Trophoblast cell (in vitro differentiated cells and primary cell): ENCODE results near the gene ASB11.

ENCODE experiments used
- DNase-seq, 2 donors: peaks; one replicate each; pipeline ENCODE4 v3.0.0-alpha.2; 2016
- H2AFZ ChIP-seq: 2 replicates; pipeline ENCODE4 v1.6.1; 2013; ENCODE audit warnings: low read length, moderate library complexity, mild to moderate bottlenecking; ENCODE audit not compliant: insufficient read depth, poor library complexity
- H2AK5ac ChIP-seq: 2 replicates; pipeline ENCODE4 v1.6.1; 2013; ENCODE audit warnings: mild to moderate bottlenecking, low read length
- H2BK120ac ChIP-seq: 2 replicates; pipeline ENCODE4 v1.6.1; 2013; ENCODE audit warnings: low read length, mild to moderate bottlenecking, moderate library complexity; ENCODE audit not compliant: insufficient read depth, poor library complexity
- H2BK12ac ChIP-seq: 2 replicates; pipeline ENCODE4 v1.6.1; 2013; ENCODE audit warnings: mild to moderate bottlenecking, low read length, moderate library complexity
- H2BK5ac ChIP-seq: 2 replicates; pipeline ENCODE4 v1.6.1; 2013; ENCODE audit warnings: low read length, low read depth, moderate library complexity, mild to moderate bottlenecking; ENCODE audit not compliant: poor library complexity
- H3K14ac ChIP-seq: 2 replicates; pipeline ENCODE4 v1.6.1; 2013; ENCODE audit warnings: mild to moderate bottlenecking, low read length
- H3K18ac ChIP-seq: 2 replicates; pipeline ENCODE4 v1.6.1; 2013; ENCODE audit warnings: mild to moderate bottlenecking, low read length
- H3K23ac ChIP-seq: 2 replicates; pipeline ENCODE4 v1.6.1; 2013; ENCODE audit warnings: low read length
- H3K27ac ChIP-seq: 2 replicates; pipeline ENCODE4 v1.5.1; 2013; ENCODE audit warnings: low read depth, mild to moderate bottlenecking, inconsistent platforms, low read length, moderate library complexity
- H3K27me3 ChIP-seq: 2 replicates; pipeline ENCODE4 v1.6.1; 2013; ENCODE audit warnings: inconsistent platforms, mild to moderate bottlenecking, low read length, moderate library complexity; ENCODE audit not compliant: insufficient read depth
- H3K36me3 ChIP-seq, 2 experiments: 1 replicate in 1 of 2; 2 replicates in 1 of 2; pipeline ENCODE4 v1.6.1; 2013; ENCODE audit warnings: low read length in 2 of 2, mild to moderate bottlenecking in 2 of 2, moderate library complexity in 1 of 2; ENCODE audit not compliant: insufficient read depth in 2 of 2, control insufficient read depth in 1 of 2
- H3K4ac ChIP-seq: 2 replicates; pipeline ENCODE4 v1.6.1; 2013; ENCODE audit warnings: low read depth, mild to moderate bottlenecking, low read length, moderate library complexity
- H3K4me1 ChIP-seq, 2 experiments: 1 replicate in 1 of 2; 2 replicates in 1 of 2; pipeline ENCODE4 v1.6.1; 2013; ENCODE audit warnings: low read length in 2 of 2, mild to moderate bottlenecking in 2 of 2, moderate library complexity in 1 of 2; ENCODE audit not compliant: insufficient read depth in 2 of 2, control insufficient read depth in 1 of 2
- H3K4me2 ChIP-seq: 2 replicates; pipeline ENCODE4 v1.6.1; 2013; ENCODE audit warnings: inconsistent platforms, mild to moderate bottlenecking, low read length, moderate library complexity
- H3K4me3 ChIP-seq: 2 replicates; pipeline ENCODE4 v1.5.1; 2013; ENCODE audit warnings: mild to moderate bottlenecking, low read depth, low read length, inconsistent platforms
- H3K79me1 ChIP-seq: one replicate; pipeline ENCODE4 v1.6.1; 2013; ENCODE audit warnings: low read length
- H3K79me2 ChIP-seq: 2 replicates; pipeline ENCODE4 v1.6.1; 2013; ENCODE audit warnings: low read length, mild to moderate bottlenecking; ENCODE audit not compliant: control insufficient read depth, insufficient read depth, poor library complexity
- H3K9ac ChIP-seq: 2 replicates; pipeline ENCODE4 v1.6.1; 2013; ENCODE audit warnings: mild to moderate bottlenecking, low read length
- H3K9me3 ChIP-seq: 2 replicates; pipeline ENCODE4 v1.6.1; 2013; ENCODE audit warnings: low read depth, mild to moderate bottlenecking, control low read depth, inconsistent platforms, low read length; ENCODE audit not compliant: insufficient read depth
- H4K12ac ChIP-seq: 2 replicates; pipeline ENCODE4 v1.6.1; 2013; ENCODE audit warnings: low read depth, mild to moderate bottlenecking, low read length, moderate library complexity
- H4K8ac ChIP-seq: 2 replicates; pipeline ENCODE4 v1.6.1; 2013; ENCODE audit warnings: low read depth, mild to moderate bottlenecking, low read length, moderate library complexity
- H4K91ac ChIP-seq: one replicate; pipeline ENCODE4 v1.6.1; 2013; ENCODE audit warnings: low read depth, mild to moderate bottlenecking, low read length, moderate library complexity
- whole genome bisulfite sequencing: extraction: QIAGEN DNeasy Blood & Tissue Kit; methylation state at CpG from one replicate; pipeline ENCODE4 v1.1.7; 2013; ENCODE audit warnings: missing lambda C conversion rate; ENCODE audit not compliant: insufficient read length, insufficient coverage; ENCODE audit errors: extremely low coverage; 5-methylcytosine and 5-hydroxymethylcytosine counted together

ASB11 gene

GRCh38 chrX:15322072-15322471 is 6.6 kb upstream of the ASB11 start:
- peaks cover 2 to 4% of the 10 kb centered on the region in 2 experiments for H3K36me3 ChIP-seq
- H3K27ac ChIP-seq: no peak overlapping the region
- no peaks in the 10 kb centered on the region for H3K27me3 ChIP-seq
- no peaks in the 10 kb centered on the region for H3K4me1 ChIP-seq
- H4K91ac ChIP-seq: no peak overlapping the region
- no peak overlapping the region for H2AFZ ChIP-seq
- H3K4me2 ChIP-seq: no peak overlapping the region
- no peak overlapping the region for H2BK120ac ChIP-seq
- no peak overlapping the region for H3K9ac ChIP-seq
- H3K79me2 ChIP-seq: no peaks in the 10 kb centered on the region
- no peak overlapping the region for H4K8ac ChIP-seq
- H2AK5ac ChIP-seq: no peak overlapping the region
- no peaks in the 10 kb centered on the region for H3K9me3 ChIP-seq
- no peak overlapping the region for H3K4me3 ChIP-seq
- WGBS: no CpG with 5 or more reads among the region's 3 CpGs
- no peak overlapping the region for H3K23ac ChIP-seq
- no peak overlapping the region for H2BK5ac ChIP-seq
- H2BK12ac ChIP-seq: no peak overlapping the region
- no peak overlapping the region for H3K4ac ChIP-seq
- no peaks in the 10 kb centered on the region for H3K79me1 ChIP-seq
- DNase-seq: no peak
- H4K12ac ChIP-seq: no peak overlapping the region
- no peak overlapping the region for H3K14ac ChIP-seq
- no peak overlapping the region for H3K18ac ChIP-seq

- Histone ChIP-seq H3K9ac (no peak overlapping the region), H3K18ac (no peak overlapping the region), H3K27me3 (no peaks in the 10 kb centered on the region), H3K27ac (no peak overlapping the region), H4K12ac (no peak overlapping the region), H3K9me3 (no peaks in the 10 kb centered on the region), H3K4me2 (no peak overlapping the region), H3K23ac (no peak overlapping the region), H3K4ac (no peak overlapping the region), H3K4me1 (no peaks in the 10 kb centered on the region), H2BK12ac (no peak overlapping the region), H3K14ac (no peak overlapping the region), H3K4me3 (no peak overlapping the region), H3K36me3 (peaks cover 2 to 4% of the 10 kb centered on the region in 2 experiments), H3K79me1 (no peaks in the 10 kb centered on the region), H3K79me2 (no peaks in the 10 kb centered on the region), H2BK120ac (no peak overlapping the region), H2AFZ (no peak overlapping the region), H4K8ac (no peak overlapping the region), H2AK5ac (no peak overlapping the region), H4K91ac (no peak overlapping the region), H2BK5ac (no peak overlapping the region)
- WGBS: no CpG with 5 or more reads among the region's 4 CpGs
- DNase-seq: no peak
These were observed 6.0 kb upstream of the ASB11 start for GRCh38 chrX:15321447-15321846.

GRCh38 chrX:15320297-15320696 is 4.9 kb upstream of the ASB11 start:
- DNase-seq: no peak
- Histone ChIP-seq H3K36me3 (peaks cover 2 to 4% of the 10 kb centered on the region in 2 experiments), H2BK120ac (no peak overlapping the region), H3K14ac (no peak overlapping the region), H3K4me1 (no peaks in the 10 kb centered on the region), H3K9ac (no peak overlapping the region), H3K4me3 (no peak overlapping the region), H3K27me3 (no peaks in the 10 kb centered on the region), H4K8ac (no peak overlapping the region), H3K27ac (no peak overlapping the region), H4K12ac (no peak overlapping the region), H3K9me3 (no peaks in the 10 kb centered on the region), H3K79me1 (no peaks in the 10 kb centered on the region), H2AFZ (no peak overlapping the region), H3K4me2 (no peak overlapping the region), H3K23ac (no peak overlapping the region), H2AK5ac (no peak overlapping the region), H4K91ac (no peak overlapping the region), H3K18ac (no peak overlapping the region), H2BK12ac (no peak overlapping the region), H3K79me2 (no peaks in the 10 kb centered on the region), H2BK5ac (no peak overlapping the region), H3K4ac (no peak overlapping the region)
- WGBS: no CpG with 5 or more reads among the region's 4 CpGs

GRCh38 chrX:15319075-15319474 is 3.6 kb upstream of the ASB11 start:
- no peak overlapping the region for H4K12ac ChIP-seq
- no peaks in the 10 kb centered on the region for H3K79me1 ChIP-seq
- peaks cover 2 to 4% of the 10 kb centered on the region in 2 experiments for H3K36me3 ChIP-seq
- H3K23ac ChIP-seq: no peak overlapping the region
- DNase-seq: no peak
- no peak overlapping the region for H3K4me3 ChIP-seq
- no peak overlapping the region for H4K91ac ChIP-seq
- no peak overlapping the region for H3K4me2 ChIP-seq
- H3K79me2 ChIP-seq: no peaks in the 10 kb centered on the region
- no peaks in the 10 kb centered on the region for H3K27me3 ChIP-seq
- no peak overlapping the region for H3K9ac ChIP-seq
- H2AFZ ChIP-seq: no peak overlapping the region
- H2AK5ac ChIP-seq: no peak overlapping the region
- no peaks in the 10 kb centered on the region for H3K4me1 ChIP-seq
- no peak overlapping the region for H2BK12ac ChIP-seq
- H2BK5ac ChIP-seq: no peak overlapping the region
- no peak overlapping the region for H3K27ac ChIP-seq
- H3K4ac ChIP-seq: no peak overlapping the region
- no CpG with 5 or more reads among the region's 4 CpGs for WGBS
- no peak overlapping the region for H3K14ac ChIP-seq
- H3K9me3 ChIP-seq: no peaks in the 10 kb centered on the region
- no peak overlapping the region for H4K8ac ChIP-seq
- no peak overlapping the region for H3K18ac ChIP-seq
- H2BK120ac ChIP-seq: no peak overlapping the region
